Stomach (tissue), 9 donors: ENCODE measurements around the gene PSTPIP1. TPM values are rescaled to one million over a fixed set of nuclear protein-coding genes. Genes with fewer than 3 reads are reported as not detected.

Source experiments
- DNase-seq, 2 donors: peaks; one replicate each; pipeline versions ENCODE4 v3.0.0 to v3.0.0-alpha.2; 2013 to 2019
- H3K27ac ChIP-seq, 5 donors: fragments of 200-600 bp in 4 of 5; sonication (generic) in 4 of 5; one replicate each; pipeline ENCODE4 v1.5.1; 2013 to 2019; ENCODE audit warnings: mild to moderate bottlenecking in 1 of 5, moderate library complexity in 1 of 5
- H3K27me3 ChIP-seq, 3 donors: fragments of 200-600 bp; sonication (generic); one replicate each; pipeline ENCODE4 v1.5.1; 2017 to 2019; ENCODE audit warnings: mixed run types in 1 of 3
- H3K36me3 ChIP-seq, 4 donors: fragments of 200-600 bp; sonication (generic); 1 replicate in 3 of 4; 2 replicates in 1 of 4; pipeline ENCODE4 v1.5.1; 2016 to 2019
- H3K4me1 ChIP-seq, 4 donors: fragments of 200-600 bp; sonication (generic); one replicate each; pipeline ENCODE4 v1.5.1; 2016 to 2019
- H3K4me3 ChIP-seq, 4 donors: fragments of 200-600 bp; sonication (generic) in 3 of 4; one replicate each; pipeline ENCODE4 v1.5.1; 2016 to 2019; ENCODE audit warnings: mild to moderate bottlenecking in 1 of 4
- H3K9me3 ChIP-seq, 4 donors: fragments of 200-600 bp; sonication (generic); one replicate each; pipeline ENCODE4 v1.5.1; 2016 to 2019
- EP300 ChIP-seq: sonication (generic); formaldehyde crosslinking; IDR thresholded peaks from one replicate; pipeline ENCODE4 v1.6.1; 2017; ENCODE audit warnings: antibody characterized with exemption
- POLR2A ChIP-seq, 4 donors: fragments of 450-650 bp; IDR thresholded peaks; one replicate each; pipeline ENCODE4 v1.6.1; 2016; ENCODE audit warnings: antibody characterized with exemption in 4 of 4, control low read depth in 2 of 4, mild to moderate bottlenecking in 1 of 4, moderate library complexity in 1 of 4
- POLR2AphosphoS5 ChIP-seq, 3 donors: sonication (generic); formaldehyde crosslinking; IDR thresholded peaks; one replicate each; pipeline ENCODE4 v1.6.1; 2016; ENCODE audit warnings: antibody characterized with exemption in 3 of 3
- WGBS, 5 donors: extraction: QIAGEN DNeasy Blood & Tissue Kit in 3 of 5; methylation state at CpG; one replicate each; pipeline versions ENCODE4 v1.1.5 to v1.1.7; 2013 to 2018; 5-methylcytosine and 5-hydroxymethylcytosine counted together
- intact Hi-C: fragments of 100-400 bp; cut with DNase I; formaldehyde crosslinking; loops from one replicate; pipeline ENCODE4 v1.15.1; 2023; ENCODE audit warnings: low total_unique reads
- polyA plus RNA-seq, 3 donors: library from polyadenylated mRNA; stranded (reverse); fragments of 200-250 nt; gene quantifications; one replicate each; pipeline ENCODE4 v1.2.3, GENCODE V29; 2013
- total RNA-seq, 5 donors: library from RNA; depleted of rRNA; stranded (reverse); fragments of >200 nt; gene quantifications; one replicate each; pipeline versions ENCODE4 v1.1.0 to v1.2.3, GENCODE V29; 2014 to 2016
- TF ChIP-seq, protein P1 (sequence below), 7 experiments: fragments of 450-650 bp in 4 of 7; fragments of 200-600 bp in 3 of 7; sonication (generic) in 3 of 7; IDR thresholded peaks; one replicate each; pipeline ENCODE4 v1.5.1; 2016 to 2019; ENCODE audit warnings: antibody characterized with exemption in 7 of 7, control low read depth in 2 of 7, mild to moderate bottlenecking in 1 of 7
- donor health status: healthy with polysubstance abuse.
- donor health status: Bipolar disorder and iron deficiency.
- donor health status: healthy.

The PSTPIP1 gene
- total and polyA plus RNA-seq, 8 donors: 0.29 to 75.4 (median 5.4) TPM

- Histone ChIP-seq H3K4me1 (peaks cover 0 to 60% (median 4%) of the 10 kb centered on the region in 4 donors), H3K36me3 (no peaks in the 10 kb centered on the region), H3K9me3 (no peaks in the 10 kb centered on the region), H3K27ac (no peak overlapping the region), H3K27me3 (no peaks in the 10 kb centered on the region), H3K4me3 (no peak overlapping the region)
- WGBS, 5 donors: 83 to 92% (median 91%) methylated on average over 13 to 20 of the region's 20 CpGs
- intact Hi-C loops: no loop called here
- TF ChIP-seq, protein P1, sequence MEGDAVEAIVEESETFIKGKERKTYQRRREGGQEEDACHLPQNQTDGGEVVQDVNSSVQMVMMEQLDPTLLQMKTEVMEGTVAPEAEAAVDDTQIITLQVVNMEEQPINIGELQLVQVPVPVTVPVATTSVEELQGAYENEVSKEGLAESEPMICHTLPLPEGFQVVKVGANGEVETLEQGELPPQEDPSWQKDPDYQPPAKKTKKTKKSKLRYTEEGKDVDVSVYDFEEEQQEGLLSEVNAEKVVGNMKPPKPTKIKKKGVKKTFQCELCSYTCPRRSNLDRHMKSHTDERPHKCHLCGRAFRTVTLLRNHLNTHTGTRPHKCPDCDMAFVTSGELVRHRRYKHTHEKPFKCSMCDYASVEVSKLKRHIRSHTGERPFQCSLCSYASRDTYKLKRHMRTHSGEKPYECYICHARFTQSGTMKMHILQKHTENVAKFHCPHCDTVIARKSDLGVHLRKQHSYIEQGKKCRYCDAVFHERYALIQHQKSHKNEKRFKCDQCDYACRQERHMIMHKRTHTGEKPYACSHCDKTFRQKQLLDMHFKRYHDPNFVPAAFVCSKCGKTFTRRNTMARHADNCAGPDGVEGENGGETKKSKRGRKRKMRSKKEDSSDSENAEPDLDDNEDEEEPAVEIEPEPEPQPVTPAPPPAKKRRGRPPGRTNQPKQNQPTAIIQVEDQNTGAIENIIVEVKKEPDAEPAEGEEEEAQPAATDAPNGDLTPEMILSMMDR (IDR thresholded peaks at IDR 0.05): no peak
- DNase-seq: no peak
Observed at GRCh38 chr15:77017761-77018720, 23.1 kb downstream of the PSTPIP1 start.

DNA sequence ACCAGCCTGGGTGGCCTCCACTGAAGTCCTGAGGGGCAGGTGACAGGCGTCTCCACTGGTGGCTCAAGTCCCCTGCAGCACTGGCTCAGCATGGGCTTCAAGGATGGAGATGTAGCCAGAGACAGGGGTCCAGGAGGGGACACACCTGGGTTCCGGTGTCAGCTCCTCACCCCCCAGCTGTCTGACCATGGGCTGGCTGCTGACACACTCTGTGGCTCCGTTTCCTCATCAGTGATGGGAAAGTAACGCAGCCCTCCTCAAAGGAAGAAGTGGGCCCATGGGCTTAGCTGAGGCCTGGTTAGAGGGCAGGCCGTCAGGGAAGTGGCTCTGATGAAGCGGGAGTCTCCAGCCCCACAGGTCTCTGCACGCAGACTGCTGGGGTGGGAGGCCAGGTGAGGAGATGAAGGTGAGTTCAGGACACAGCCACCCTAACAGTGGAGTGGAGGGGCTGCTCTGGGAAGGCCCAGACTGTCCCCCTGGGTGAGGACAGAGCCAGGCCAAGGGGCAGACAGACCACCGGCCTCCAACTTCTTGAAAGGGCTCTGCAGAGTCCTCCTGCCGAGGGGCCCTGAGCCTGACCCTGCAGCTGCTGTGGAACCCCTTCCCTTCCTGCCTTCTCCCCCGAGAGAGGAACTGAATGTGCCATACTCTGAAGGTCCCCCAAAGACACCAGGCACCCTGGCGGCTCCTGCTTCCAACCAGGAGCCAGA lies 24.0 kb downstream of the PSTPIP1 start:
- DNase-seq: no peak
- Histone ChIP-seq H3K9me3 (no peaks in the 10 kb centered on the region), H3K36me3 (no peaks in the 10 kb centered on the region), H3K27me3 (peaks cover 0 to 5% (median 2%) of the 10 kb centered on the region in 3 donors), H3K27ac (no peak overlapping the region), H3K4me3 (no peak overlapping the region), H3K4me1 (peaks cover 0 to 53% (median 5%) of the 10 kb centered on the region in 4 donors)
- no peak for TF ChIP-seq EP300
- no peak for TF ChIP-seq POLR2A (IDR thresholded peaks at IDR 0.05)
- TF ChIP-seq, protein P1 (IDR thresholded peaks at IDR 0.05): no peak
- no peak for TF ChIP-seq POLR2AphosphoS5 (IDR thresholded peaks at IDR 0.05)
- intact Hi-C loops: no loop called here
- WGBS, 5 donors: 86 to 92% (median 89%) methylated on average over 5 to 11 of the region's 11 CpGs

DNA sequence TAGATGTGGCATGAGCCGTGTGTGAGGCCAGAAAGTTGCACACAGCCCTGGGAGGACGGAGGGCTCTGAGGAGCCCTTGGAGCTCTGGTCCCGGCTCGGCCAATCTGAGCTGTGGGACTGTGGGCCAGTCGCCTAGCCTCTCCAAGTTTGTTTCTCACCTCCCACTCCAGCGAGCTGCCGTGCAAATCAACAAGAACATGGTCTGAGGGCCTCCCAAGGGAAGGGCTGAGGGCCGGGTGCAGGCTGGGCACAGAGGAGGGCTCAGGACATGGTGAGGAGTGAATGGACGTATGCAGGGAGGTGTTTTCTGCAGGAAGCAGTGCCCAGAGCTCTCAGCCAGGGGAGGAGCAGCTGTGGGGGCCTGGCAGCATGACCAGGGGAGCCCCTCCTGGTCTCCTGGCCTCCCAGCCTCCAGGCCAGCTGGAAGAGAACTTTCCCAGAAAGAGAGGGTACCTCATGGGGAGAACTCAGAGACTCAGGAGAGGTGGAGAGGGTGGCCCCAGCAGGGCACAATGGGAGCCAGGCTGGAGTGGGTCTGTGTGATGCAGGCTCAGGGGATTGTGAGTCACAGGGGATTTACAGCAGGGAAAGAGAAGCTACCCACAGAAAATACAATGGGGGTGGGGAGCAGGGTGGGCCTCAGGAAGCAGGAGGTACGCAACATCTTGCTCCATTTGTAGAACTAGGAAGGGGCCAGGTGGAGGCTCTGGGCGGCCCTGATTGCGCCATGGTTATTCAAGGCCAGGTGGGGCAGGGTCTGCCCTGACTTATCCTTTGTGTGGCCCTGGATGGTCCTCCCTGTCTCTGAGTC lies 24.8 kb downstream of the PSTPIP1 start:
- TF ChIP-seq POLR2AphosphoS5 (IDR thresholded peaks at IDR 0.05): no peak
- TF ChIP-seq EP300: no peak
- TF ChIP-seq POLR2A (IDR thresholded peaks at IDR 0.05): no peak
- TF ChIP-seq, protein P1 (IDR thresholded peaks at IDR 0.05): no peak
- Histone ChIP-seq H3K4me3 (no peak overlapping the region), H3K9me3 (no peaks in the 10 kb centered on the region), H3K27me3 (peaks cover 0 to 9% (median 4%) of the 10 kb centered on the region in 3 donors), H3K36me3 (no peaks in the 10 kb centered on the region), H3K27ac (no peak overlapping the region), H3K4me1 (peaks cover 0 to 51% (median 8%) of the 10 kb centered on the region in 4 donors)
- intact Hi-C loops: no loop called here
- 73 to 81% (median 76%) methylated on average over 12 of the region's 12 CpGs for WGBS, 5 donors
- no peak for DNase-seq
